AG09309 (cell line): ENCODE results near the gene MSH5.

Experiments
- DNase-seq: peaks from one replicate; pipeline ENCODE4 v3.0.0-alpha.2; 2010; ENCODE audit warnings: low read depth
- H3K4me3 ChIP-seq: 2 replicates; pipeline ENCODE4 v1.5.1; 2011; ENCODE audit warnings: mild to moderate bottlenecking, low read depth, low read length, moderate library complexity; ENCODE audit not compliant: control insufficient read depth
- CTCF ChIP-seq: IDR thresholded peaks from 2 replicates; pipeline ENCODE4 v1.5.1; 2011; ENCODE audit warnings: mild to moderate bottlenecking, low read depth, low read length, inconsistent platforms; ENCODE audit not compliant: insufficient read depth, control insufficient read depth; ENCODE audit errors: missing control alignments

The MSH5 gene

GRCh38 chr6:31777667-31778050 lies 37.9 kb downstream of the MSH5 start:
- H3K4me3 ChIP-seq = no peak overlapping the region
- no peak for DNase-seq
- TF ChIP-seq CTCF = no peak

- no peak for DNase-seq
- no peak for TF ChIP-seq CTCF
- H3K4me3 ChIP-seq = no peak overlapping the region
Measured at GRCh38 chr6:31778193-31778592, 38.4 kb downstream of the MSH5 start.

- H3K4me3 ChIP-seq = no peak overlapping the region
- DNase-seq = no peak
- no peak for TF ChIP-seq CTCF
Measured at GRCh38 chr6:31778999-31779885, 39.4 kb downstream of the MSH5 start.

- H3K4me3 ChIP-seq = no peak overlapping the region
- no peak for TF ChIP-seq CTCF
- no peak for DNase-seq
Measured at GRCh38 chr6:31779908-31780307, 40.1 kb downstream of the MSH5 start.

GRCh38 chr6:31780507-31781243 lies 40.9 kb downstream of the MSH5 start:
- no peak for TF ChIP-seq CTCF
- no peak for DNase-seq
- H3K4me3 ChIP-seq = no peak overlapping the region

- no peak overlapping the region for H3K4me3 ChIP-seq
- no peak for TF ChIP-seq CTCF
- no peak for DNase-seq
Measured at GRCh38 chr6:31781244-31782125, 41.7 kb downstream of the MSH5 start.
